IMR-90 (cell line): Measurements from ENCODE around the gene PLIN5. TPM values are rescaled to one million over a fixed set of nuclear protein-coding genes. Genes with fewer than 3 reads are reported as not detected.

Source experiments
- ATAC-seq: fragments of 200-7000 bp; cut with Tn5 transposase; 2 replicates; pipeline ENCODE4 v1.9.1; 2020; ENCODE audit warnings: low read depth, mild to moderate bottlenecking, moderate library complexity
- BruUV-seq: library from RNA; stranded (reverse); fragments of 400-500 nt; replicated peaks from 2 replicates; lab custom pipeline; 2021; lab: Mats Ljungman, UMichigan
- CTCF ChIA-PET: fragments of 300-600 bp; formaldehyde crosslinking; extraction: SDS; loops from one replicate; lab custom pipeline; 2021; ENCODE audit warnings: antibody characterized with exemption; lab: Yijun Ruan, JAX
- POLR2A ChIA-PET: fragments of 300-600 bp; sonication (Branson Sonifier 250); formaldehyde crosslinking; loops from one replicate; lab custom pipeline; 2022; ENCODE audit warnings: antibody characterized with exemption; ENCODE audit not compliant: unreplicated experiment; lab: Charles Lee
- DNase-seq: peaks from one replicate; pipeline ENCODE4 v3.0.0; 2013
- H2AFZ ChIP-seq: replicated peaks from 2 replicates; pipeline ENCODE3; 2013; ENCODE audit warnings: low read length, mild to moderate bottlenecking; ENCODE audit not compliant: poor library complexity
- H2AK5ac ChIP-seq: 2 replicates; pipeline ENCODE4 v1.6.1; 2013; ENCODE audit warnings: low read depth, low read length, inconsistent platforms
- H2AK9ac ChIP-seq: replicated peaks from 2 replicates; pipeline ENCODE3; 2013; ENCODE audit warnings: mild to moderate bottlenecking, low read depth, low read length, moderate library complexity; ENCODE audit not compliant: poor library complexity
- H2BK120ac ChIP-seq: 2 replicates; pipeline ENCODE4 v1.6.1; 2013; ENCODE audit warnings: low read depth, low read length, inconsistent platforms
- H2BK15ac ChIP-seq: 3 replicates; pipeline ENCODE4 v1.6.1; 2013; ENCODE audit warnings: low read depth, low read length, inconsistent platforms
- H2BK20ac ChIP-seq: 2 replicates; pipeline ENCODE4 v1.6.1; 2013; ENCODE audit warnings: low read depth, mild to moderate bottlenecking, inconsistent platforms, low read length, moderate library complexity
- H2BK5ac ChIP-seq: 2 replicates; pipeline ENCODE4 v1.6.1; 2013; ENCODE audit warnings: mild to moderate bottlenecking, low read depth, low read length, inconsistent platforms; ENCODE audit not compliant: poor library complexity, severe bottlenecking
- H3K14ac ChIP-seq: replicated peaks from 2 replicates; pipeline ENCODE4 v1.6.1; 2013; ENCODE audit warnings: low read depth, low read length, inconsistent platforms
- H3K18ac ChIP-seq: 2 replicates; pipeline ENCODE4 v1.6.1; 2013; ENCODE audit warnings: low read depth, low read length, control low read depth
- H3K23ac ChIP-seq: 2 replicates; pipeline ENCODE4 v1.6.1; 2013; ENCODE audit warnings: low read depth, low read length, inconsistent platforms
- H3K27ac ChIP-seq: 2 replicates; pipeline ENCODE4 v1.5.1; 2013; ENCODE audit warnings: mild to moderate bottlenecking, control low read depth, low read length; ENCODE audit not compliant: insufficient read depth
- H3K27me3 ChIP-seq: 2 replicates; pipeline ENCODE4 v1.6.1; 2013; ENCODE audit warnings: low read length; ENCODE audit not compliant: control insufficient read depth, insufficient read depth
- H3K36me3 ChIP-seq: 2 replicates; pipeline ENCODE4 v1.6.1; 2013; ENCODE audit warnings: low read length, mixed read lengths; ENCODE audit not compliant: control insufficient read depth, insufficient read depth
- H3K4ac ChIP-seq: 2 replicates; pipeline ENCODE4 v1.6.1; 2013; ENCODE audit warnings: low read depth, low read length, inconsistent platforms
- H3K4me1 ChIP-seq: 2 replicates; pipeline ENCODE4 v1.6.1; 2013; ENCODE audit warnings: low read length, mixed read lengths; ENCODE audit not compliant: control insufficient read depth, insufficient read depth
- H3K4me2 ChIP-seq: 2 replicates; pipeline ENCODE4 v1.6.1; 2013; ENCODE audit warnings: low read depth, mild to moderate bottlenecking, control low read depth, low read length, moderate library complexity
- H3K4me3 ChIP-seq: 2 replicates; pipeline ENCODE4 v1.5.1; 2013; ENCODE audit warnings: low read depth, mild to moderate bottlenecking, control low read depth, low read length, moderate library complexity; ENCODE audit not compliant: insufficient read depth
- H3K56ac ChIP-seq: 2 replicates; pipeline ENCODE4 v1.6.1; 2013; ENCODE audit warnings: low read length, inconsistent platforms; ENCODE audit not compliant: insufficient read depth; ENCODE audit errors: extremely low read depth
- H3K79me1 ChIP-seq, 2 experiments: 2 replicates each; pipeline ENCODE4 v1.6.1; 2013; ENCODE audit warnings: low read length in 2 of 2, inconsistent platforms in 1 of 2, low read depth in 1 of 2
- H3K9ac ChIP-seq: 2 replicates; pipeline ENCODE4 v1.6.1; 2013; ENCODE audit warnings: low read depth, low read length, control low read depth
- H3K9me1 ChIP-seq: 2 replicates; pipeline ENCODE4 v1.6.1; 2013; ENCODE audit warnings: low read length, inconsistent platforms; ENCODE audit not compliant: insufficient read depth
- H3K9me3 ChIP-seq: 2 replicates; pipeline ENCODE4 v1.6.1; 2013; ENCODE audit warnings: low read length; ENCODE audit not compliant: control insufficient read depth, insufficient read depth
- H4K20me1 ChIP-seq: 2 replicates; pipeline ENCODE4 v1.6.1; 2013; ENCODE audit warnings: low read length, inconsistent platforms; ENCODE audit not compliant: insufficient read depth
- H4K5ac ChIP-seq: 2 replicates; pipeline ENCODE4 v1.6.1; 2013; ENCODE audit warnings: mild to moderate bottlenecking, low read depth, low read length, control low read depth
- H4K8ac ChIP-seq, 2 experiments: 2 replicates each; pipeline ENCODE4 v1.6.1; 2013; ENCODE audit warnings: low read depth in 2 of 2, low read length in 2 of 2, control low read depth in 1 of 2, inconsistent platforms in 1 of 2
- H4K91ac ChIP-seq: 2 replicates; pipeline ENCODE4 v1.6.1; 2013; ENCODE audit warnings: low read depth, low read length, inconsistent platforms; ENCODE audit not compliant: insufficient read depth
- BHLHE40 ChIP-seq: fragments of 150-350 bp; IDR thresholded peaks from 2 replicates; pipeline ENCODE4 v1.6.1; 2016; ENCODE audit warnings: mild to moderate bottlenecking, low read depth, low read length
- CHD1 ChIP-seq: IDR thresholded peaks from 2 replicates; pipeline ENCODE4 v1.6.1; 2012; ENCODE audit warnings: low read depth, low read length, improper control_type of control experiment
- FOS ChIP-seq: fragments of 150-350 bp; IDR thresholded peaks from 2 replicates; pipeline ENCODE4 v1.6.1; 2016; ENCODE audit warnings: low read depth, low read length
- MAFK ChIP-seq: IDR thresholded peaks from 2 replicates; pipeline ENCODE4 v1.6.1; 2012; ENCODE audit warnings: low read depth, low read length, improper control_type of control experiment
- MAZ ChIP-seq: IDR thresholded peaks from 2 replicates; pipeline ENCODE4 v1.6.1; 2012; ENCODE audit warnings: low read depth, mild to moderate bottlenecking, low read length, improper control_type of control experiment, moderate library complexity, borderline replicate concordance
- NFE2L2 ChIP-seq: fragments of 150-350 bp; IDR thresholded peaks from 2 replicates; pipeline ENCODE4 v1.6.1; 2016; ENCODE audit warnings: low read depth, mild to moderate bottlenecking, low read length
- POLR2A ChIP-seq: IDR thresholded peaks from 2 replicates; pipeline ENCODE4 v1.6.1; 2012; ENCODE audit warnings: mild to moderate bottlenecking, low read depth, low read length
- RAD21 ChIP-seq: IDR thresholded peaks from 2 replicates; pipeline ENCODE4 v1.6.1; 2012; ENCODE audit warnings: low read length, improper control_type of control experiment
- RCOR1 ChIP-seq: IDR thresholded peaks from 2 replicates; pipeline ENCODE4 v1.6.1; 2012; ENCODE audit warnings: mild to moderate bottlenecking, low read length, improper control_type of control experiment; ENCODE audit not compliant: insufficient replicate concordance
- RFX5 ChIP-seq: IDR thresholded peaks from 2 replicates; pipeline ENCODE4 v1.8.0; 2012; ENCODE audit warnings: low read depth, mild to moderate bottlenecking, low read length, moderate library complexity
- SMC3 ChIP-seq: fragments of 150-350 bp; IDR thresholded peaks from 2 replicates; pipeline ENCODE4 v1.6.1; 2016; ENCODE audit warnings: low read depth, mild to moderate bottlenecking, antibody characterized with exemption, low read length, moderate library complexity
- USF2 ChIP-seq: fragments of 150-350 bp; IDR thresholded peaks from 2 replicates; pipeline ENCODE4 v1.6.1; 2017; ENCODE audit warnings: mild to moderate bottlenecking, antibody characterized with exemption, low read length, low read depth
- WGBS, 2 experiments: methylation state at CpG; one replicate each; pipeline versions ENCODE4 v1.1.5 to v1.1.7; 2013; ENCODE audit warnings: missing lambda C conversion rate in 2 of 2; ENCODE audit not compliant: insufficient read length in 1 of 2; ENCODE audit errors: extremely low coverage in 2 of 2; 5-methylcytosine and 5-hydroxymethylcytosine counted together
- dilution Hi-C: fragments of 300-500 bp; cut with HindIII; formaldehyde crosslinking; loops from one replicate; pipeline ENCODE4 v1.14.3; 2018; ENCODE audit warnings: low sequenced_read_pairs; ENCODE audit not compliant: unreplicated experiment
- in situ Hi-C: fragments of 300-500 bp; cut with MboI; formaldehyde crosslinking; loops from 3 replicates; pipeline ENCODE4 v1.14.3; 2019; ENCODE audit warnings: low sequenced_read_pairs, inconsistent platforms, mixed read lengths
- intact Hi-C: fragments of 100-400 bp; cut with micrococcal nuclease; formaldehyde crosslinking; loops from 2 replicates; pipeline ENCODE4 v1.10.0; 2022
- polyA plus RNA-seq, 3 experiments: library from polyadenylated mRNA; depleted of rRNA; stranded (reverse); fragments of >200 nt; gene quantifications; 2 replicates each; pipeline ENCODE4 v1.2.3, GENCODE V29; 2012; ENCODE audit warnings: low replicate concordance in 1 of 3
- total RNA-seq: library from RNA; depleted of rRNA; stranded (reverse); fragments of >200 nt; gene quantifications from 2 replicates; pipeline ENCODE4 v1.2.3, GENCODE V29; 2012
- TF ChIP-seq, protein P1 (sequence below): fragments of 150-350 bp; IDR thresholded peaks from 2 replicates; pipeline ENCODE4 v1.6.1; 2016; ENCODE audit warnings: low read depth, mild to moderate bottlenecking, low read length, moderate library complexity, borderline replicate concordance

Gene PLIN5
- total and polyA plus RNA-seq, 2 of the 4 experiments (the other 2 are of a cell fraction): not detected

- TF ChIP-seq RFX5: no peak
These were observed 23.5 kb downstream of the PLIN5 start (continued) for GRCh38 chr19:4511300-4512054.

- Histone ChIP-seq H3K4ac (no peak overlapping the region), H3K23ac (no peak overlapping the region), H2BK5ac (no peak overlapping the region), H2AK9ac (no peak overlapping the region), H3K4me2 (no peak overlapping the region), H3K27ac (no peak overlapping the region), H3K56ac (no peak overlapping the region), H2BK20ac (no peak overlapping the region), H2BK120ac (no peak overlapping the region), H4K8ac (no peak overlapping the region), H3K4me1 (peaks cover 4% of the 10 kb centered on the region), H3K18ac (no peak overlapping the region), H3K36me3 (peaks cover 3% of the 10 kb centered on the region; the same call in 1 of the 2 replicates), H2AFZ (peak overlapping the region; percentile 21), H3K9me3 (no peaks in the 10 kb centered on the region), H3K27me3 (peaks cover 2% of the 10 kb centered on the region; the same call in 1 of the 2 replicates), H4K91ac (no peak overlapping the region), H3K4me3 (no peak overlapping the region), H2BK15ac (no peak overlapping the region), H4K20me1 (no peaks in the 10 kb centered on the region), H3K9ac (no peak overlapping the region), H3K9me1 (peaks cover 6% of the 10 kb centered on the region; the same call in 1 of the 2 replicates), H2AK5ac (no peak overlapping the region), H3K79me1 (peaks cover 0 to 8% of the 10 kb centered on the region in 2 experiments; a peak in 1 of 4 replicates), H3K14ac (no peak overlapping the region), H4K5ac (no peak overlapping the region)
- intact Hi-C loops (no loop called here), dilution Hi-C loops (no loop called here), in situ Hi-C loops (no loop called here)
- DNase-seq (no peak), ATAC-seq (no peak)
- POLR2A ChIA-PET: no interaction called here
- 88% methylated on average over 30 of the region's 37 CpGs; no CpG with 5 or more reads in 1 of the 2 experiments for WGBS, 2 experiments
- CTCF ChIA-PET: no interaction called here
- BruUV-seq: no TSS peak
- TF ChIP-seq NFE2L2 (no peak), RAD21 (no peak), CHD1 (no peak), USF2 (no peak), POLR2A (no peak), MAFK (no peak), BHLHE40 (no peak), RCOR1 (no peak), FOS (no peak), SMC3 (no peak), MAZ (no peak)
- TF ChIP-seq, protein P1, sequence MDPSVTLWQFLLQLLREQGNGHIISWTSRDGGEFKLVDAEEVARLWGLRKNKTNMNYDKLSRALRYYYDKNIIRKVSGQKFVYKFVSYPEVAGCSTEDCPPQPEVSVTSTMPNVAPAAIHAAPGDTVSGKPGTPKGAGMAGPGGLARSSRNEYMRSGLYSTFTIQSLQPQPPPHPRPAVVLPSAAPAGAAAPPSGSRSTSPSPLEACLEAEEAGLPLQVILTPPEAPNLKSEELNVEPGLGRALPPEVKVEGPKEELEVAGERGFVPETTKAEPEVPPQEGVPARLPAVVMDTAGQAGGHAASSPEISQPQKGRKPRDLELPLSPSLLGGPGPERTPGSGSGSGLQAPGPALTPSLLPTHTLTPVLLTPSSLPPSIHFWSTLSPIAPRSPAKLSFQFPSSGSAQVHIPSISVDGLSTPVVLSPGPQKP: no peak
These were observed 24.4 kb downstream of the PLIN5 start for GRCh38 chr19:4510435-4511255.
